AG04450 (cell line): ENCODE measurements around the gene ECSCR. TPM values are rescaled to one million over a fixed set of nuclear protein-coding genes. Genes with fewer than 3 reads are reported as not detected.

Experiments
- CTCF ChIA-PET: fragments of 300-600, 350-600 bp; formaldehyde crosslinking; extraction: SDS; loops from one replicate; lab custom pipeline; 2022; ENCODE audit warnings: antibody characterized with exemption, inconsistent platforms; lab: Charles Lee
- POLR2A ChIA-PET: fragments of 350-600 bp; formaldehyde crosslinking; extraction: SDS; loops from one replicate; lab custom pipeline; 2021; ENCODE audit warnings: antibody characterized with exemption, inconsistent platforms; lab: Yijun Ruan, JAX
- DNase-seq: peaks from one replicate; pipeline ENCODE4 v3.0.0-alpha.2; 2011; ENCODE audit warnings: low read depth, low spot score
- H3K27ac ChIP-seq: one replicate; pipeline ENCODE4 v1.5.1; 2012; ENCODE audit warnings: low read depth, low read length, control low read depth
- H3K27me3 ChIP-seq: one replicate; pipeline ENCODE4 v1.6.0; 2012; ENCODE audit warnings: low read length; ENCODE audit not compliant: control insufficient read depth, insufficient read depth
- H3K4me3 ChIP-seq: 2 replicates; pipeline ENCODE4 v1.5.1; 2011; ENCODE audit warnings: mild to moderate bottlenecking, low read depth, low read length, control low read depth
- H3K9me3 ChIP-seq: 2 replicates; pipeline ENCODE4 v1.5.1; 2012; ENCODE audit warnings: low read length; ENCODE audit not compliant: control insufficient read depth, insufficient read depth
- CTCF ChIP-seq: IDR thresholded peaks from 2 replicates; pipeline ENCODE4 v1.5.1; 2011; ENCODE audit warnings: low read depth, low read length, control low read depth, inconsistent platforms
- polyA plus RNA-seq: library from polyadenylated mRNA; depleted of rRNA; stranded (reverse); fragments of >200 nt; gene quantifications from 2 replicates; pipeline ENCODE4 v1.2.3, GENCODE V29; 2011

The ECSCR gene
- polyA plus RNA-seq, 1 experiment: 0.82 TPM

- no peak for DNase-seq
- no peak for TF ChIP-seq CTCF
- H3K9me3 ChIP-seq: no peaks in the 10 kb centered on the region
- H3K27me3 ChIP-seq: no peaks in the 10 kb centered on the region
- no peak overlapping the region for H3K4me3 ChIP-seq
- H3K27ac ChIP-seq: no peak overlapping the region
- ChIA-PET CTCF (interaction anchor here (0.7 to 1.1 kb wide), 2 partner anchors 8 to 99 kb away, joined by 3 to 4 read pairs; no protein-coding TSS in a partner anchor), POLR2A (interaction anchor here (0.6 kb wide), 1 partner anchor 9 kb away, joined by 3 read pairs; no protein-coding TSS in a partner anchor)
Measured at GRCh38 chr5:139414581-139415130, 47.9 kb downstream of the ECSCR start.

DNA sequence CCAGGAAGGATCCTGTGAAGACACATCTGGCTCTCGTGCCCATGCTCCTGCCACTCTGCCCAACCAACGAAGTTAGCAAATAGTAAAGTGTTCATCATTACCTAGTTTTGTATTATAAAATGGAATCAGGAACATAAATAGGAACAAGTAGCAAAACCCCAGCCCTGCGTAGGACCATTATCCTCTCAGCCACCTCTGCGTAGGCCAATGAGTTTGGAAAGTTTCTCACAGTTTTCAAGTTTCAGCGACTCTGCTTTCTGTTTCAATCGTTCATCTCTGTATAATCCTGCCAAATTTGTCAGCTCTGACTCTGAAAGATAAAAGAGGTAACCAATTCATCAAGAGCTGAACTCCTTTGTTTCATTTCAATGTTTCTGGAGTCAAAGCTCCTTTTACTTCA, 48.6 kb downstream of the ECSCR start:
- no peak overlapping the region for H3K4me3 ChIP-seq
- no peak overlapping the region for H3K27ac ChIP-seq
- H3K9me3 ChIP-seq: no peaks in the 10 kb centered on the region
- DNase-seq: no peak
- TF ChIP-seq CTCF: no peak
- POLR2A ChIA-PET: interaction anchor here (0.6 kb wide), 1 partner anchor 8 kb away, joined by 3 read pairs; no protein-coding TSS in a partner anchor
- H3K27me3 ChIP-seq: no peaks in the 10 kb centered on the region
- CTCF ChIA-PET: interaction anchor here (0.7 to 1.1 kb wide), 2 partner anchors 8 to 100 kb away, joined by 3 to 4 read pairs; no protein-coding TSS in a partner anchor

- Histone ChIP-seq H3K4me3 (no peak overlapping the region), H3K27ac (no peak overlapping the region), H3K9me3 (no peaks in the 10 kb centered on the region), H3K27me3 (no peaks in the 10 kb centered on the region)
- ChIA-PET CTCF (interaction anchor here (1.0 kb wide), 1 partner anchor 9 kb away, joined by 4 read pairs; no protein-coding TSS in a partner anchor), POLR2A (no interaction called here)
- TF ChIP-seq CTCF: no peak
- DNase-seq: no peak
Measured at GRCh38 chr5:139413153-139413552, 49.4 kb downstream of the ECSCR start.

DNA sequence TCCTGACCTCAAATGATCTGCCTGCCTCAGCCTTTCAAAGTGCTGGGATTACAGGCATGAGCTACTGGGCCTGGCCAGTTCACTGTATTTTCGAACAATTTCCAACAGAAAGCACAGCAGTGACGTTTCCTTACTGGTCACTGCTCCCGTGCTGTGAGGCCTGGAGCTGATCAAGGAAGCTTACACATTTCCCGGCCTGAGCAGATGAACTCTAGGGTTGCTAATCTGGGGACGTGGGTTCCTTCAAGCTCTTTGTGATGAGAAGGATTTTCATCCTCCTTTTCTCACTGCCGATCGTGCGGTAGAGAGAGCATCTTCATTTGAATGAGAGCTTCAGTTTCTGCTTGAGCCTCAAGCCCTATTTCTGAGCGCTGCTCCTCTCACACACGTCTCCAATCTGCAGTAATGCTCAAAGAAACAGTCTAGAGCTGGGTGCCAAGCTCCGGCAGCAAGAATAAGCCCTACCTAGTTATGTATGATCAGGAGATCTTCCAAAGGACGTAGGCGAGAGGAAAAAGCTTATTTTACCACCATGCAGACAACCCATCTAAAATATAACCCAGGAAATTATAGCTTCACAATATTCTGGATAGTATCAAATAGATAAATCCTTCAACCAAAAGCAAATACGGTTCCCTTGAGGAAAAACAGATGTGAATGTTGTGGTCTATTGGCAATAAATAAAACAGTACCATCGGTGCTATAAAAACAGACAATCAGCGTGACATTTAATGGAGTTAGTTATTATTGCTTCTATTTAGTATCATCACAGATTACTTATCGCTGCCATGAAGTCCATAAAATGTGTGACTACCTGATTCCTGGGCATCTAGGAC, 51.3 kb downstream of the ECSCR start:
- no peak overlapping the region for H3K4me3 ChIP-seq
- POLR2A ChIA-PET: interaction anchor here (0.6 kb wide), 1 partner anchor 69 kb away, joined by 3 read pairs; no protein-coding TSS in a partner anchor
- H3K27me3 ChIP-seq: no peaks in the 10 kb centered on the region
- H3K27ac ChIP-seq: no peak overlapping the region
- CTCF ChIA-PET: interaction anchor here (0.6 to 2.3 kb wide), 5 partner anchors 10 to 159 kb away, joined by 3 to 17 read pairs (median 4); partner anchors contain the start of gene PAIP2
- no peak for TF ChIP-seq CTCF
- DNase-seq: no peak
- H3K9me3 ChIP-seq: no peaks in the 10 kb centered on the region
